Endothelial cell of umbilical vein (primary cell): ENCODE data around the gene SNX10.

ENCODE experiments used
- MAX ChIP-seq: IDR thresholded peaks from 2 replicates; pipeline ENCODE4 v1.6.1; 2011; ENCODE audit not compliant: insufficient read depth, insufficient read length
- POLR2A ChIP-seq: IDR thresholded peaks from 2 replicates; pipeline ENCODE4 v1.6.1; 2012; ENCODE audit warnings: low read depth, mild to moderate bottlenecking, control low read depth, low read length

- TF ChIP-seq POLR2A (no peak), MAX (no peak)
Observed at GRCh38 chr7:26409661-26410547, 118.2 kb downstream of the SNX10 start.
